GM13976 (cell line): ENCODE measurements around the gene HAGH.

Source experiments
- DNase-seq: peaks from one replicate; pipeline ENCODE4 v3.0.0; 2012; ENCODE audit warnings: low spot score
- in situ Hi-C: fragments of 300-500 bp; cut with MboI; formaldehyde crosslinking; loops from one replicate; pipeline ENCODE4 v1.12.0; 2022; ENCODE audit warnings: low sequenced_read_pairs, mixed read lengths, inconsistent platforms; ENCODE audit not compliant: unreplicated experiment
- TF ChIP-seq, protein P1 (sequence below): IDR thresholded peaks from 2 replicates; pipeline ENCODE4 v1.5.1; 2012; ENCODE audit warnings: borderline replicate concordance, mild to moderate bottlenecking; ENCODE audit not compliant: insufficient read depth; ENCODE audit errors: extremely low read depth, missing control alignments, control extremely low read depth

The HAGH gene

DNA sequence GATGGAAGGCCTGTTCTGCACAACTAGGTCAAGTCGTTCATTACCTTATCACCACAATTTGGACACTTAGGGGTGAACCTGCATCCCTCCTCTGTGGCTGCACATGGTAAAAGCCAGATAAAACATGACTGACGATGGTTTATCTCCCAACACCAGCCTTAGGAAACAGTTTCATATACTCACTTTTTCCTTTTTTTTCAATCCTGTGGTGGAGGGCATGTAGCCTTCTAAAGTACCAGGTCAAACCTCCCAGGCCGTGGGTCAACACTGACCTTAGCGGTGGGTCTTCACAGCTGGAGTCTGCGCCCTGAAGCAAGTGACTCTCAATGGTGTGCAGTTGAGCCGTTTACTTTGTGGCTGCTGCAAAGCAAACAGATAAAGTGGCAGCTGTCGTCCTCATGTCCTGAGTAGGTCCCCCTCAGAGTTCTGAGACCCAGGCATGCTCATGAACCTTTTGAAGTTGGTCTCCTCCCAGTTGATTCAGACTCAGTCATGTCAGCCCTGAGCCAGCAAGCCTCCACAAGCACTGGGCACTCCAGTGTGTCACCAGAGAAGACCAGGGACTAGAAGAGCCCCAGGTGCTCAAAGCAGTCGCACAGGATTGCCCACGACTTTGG lies 6.3 kb upstream of the HAGH start:
- TF ChIP-seq, protein P1, sequence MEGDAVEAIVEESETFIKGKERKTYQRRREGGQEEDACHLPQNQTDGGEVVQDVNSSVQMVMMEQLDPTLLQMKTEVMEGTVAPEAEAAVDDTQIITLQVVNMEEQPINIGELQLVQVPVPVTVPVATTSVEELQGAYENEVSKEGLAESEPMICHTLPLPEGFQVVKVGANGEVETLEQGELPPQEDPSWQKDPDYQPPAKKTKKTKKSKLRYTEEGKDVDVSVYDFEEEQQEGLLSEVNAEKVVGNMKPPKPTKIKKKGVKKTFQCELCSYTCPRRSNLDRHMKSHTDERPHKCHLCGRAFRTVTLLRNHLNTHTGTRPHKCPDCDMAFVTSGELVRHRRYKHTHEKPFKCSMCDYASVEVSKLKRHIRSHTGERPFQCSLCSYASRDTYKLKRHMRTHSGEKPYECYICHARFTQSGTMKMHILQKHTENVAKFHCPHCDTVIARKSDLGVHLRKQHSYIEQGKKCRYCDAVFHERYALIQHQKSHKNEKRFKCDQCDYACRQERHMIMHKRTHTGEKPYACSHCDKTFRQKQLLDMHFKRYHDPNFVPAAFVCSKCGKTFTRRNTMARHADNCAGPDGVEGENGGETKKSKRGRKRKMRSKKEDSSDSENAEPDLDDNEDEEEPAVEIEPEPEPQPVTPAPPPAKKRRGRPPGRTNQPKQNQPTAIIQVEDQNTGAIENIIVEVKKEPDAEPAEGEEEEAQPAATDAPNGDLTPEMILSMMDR = no peak
- no peak for DNase-seq
- in situ Hi-C loops = no loop called here

DNA sequence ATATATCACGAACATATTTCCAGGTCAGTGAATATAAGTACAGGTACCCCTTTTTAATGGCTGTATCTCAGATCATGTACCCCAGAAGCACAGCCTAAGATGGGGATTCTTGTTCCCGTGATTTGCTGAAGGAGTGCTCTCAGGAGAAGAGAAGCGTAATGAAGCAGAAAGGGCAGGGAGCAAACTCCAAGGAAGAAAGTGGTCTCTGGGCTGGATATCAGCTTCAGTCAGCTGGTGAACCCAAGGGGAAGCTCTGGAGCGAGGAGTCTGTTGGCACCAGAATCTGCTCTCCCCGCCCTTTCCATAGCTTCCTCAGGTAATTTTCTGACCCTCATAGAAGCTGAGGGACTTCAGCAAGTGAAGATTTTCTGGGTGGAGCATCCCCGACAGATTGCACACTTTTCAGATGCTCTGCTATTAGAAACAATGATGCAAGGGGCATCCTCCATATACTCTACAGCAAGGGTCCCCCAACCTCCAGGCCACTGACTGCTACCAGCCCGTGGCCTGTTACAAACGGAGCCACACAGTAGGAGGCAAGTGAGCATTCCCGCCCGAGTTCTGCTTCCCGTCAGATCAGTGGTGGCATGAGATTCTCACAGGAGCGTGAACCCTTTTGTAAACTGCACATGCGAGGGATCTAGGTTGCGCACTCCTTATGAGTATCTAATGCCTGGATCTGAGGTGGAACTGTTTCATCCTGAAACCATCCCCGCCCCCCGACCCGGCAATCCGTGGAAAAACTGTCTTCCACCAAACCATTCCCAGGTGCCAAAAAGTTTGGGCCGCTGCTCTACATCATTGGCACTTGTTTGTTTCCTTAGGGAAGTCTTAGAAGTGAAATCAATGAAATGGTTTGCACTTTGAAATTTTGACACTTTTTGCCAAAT lies 4.8 kb upstream of the HAGH start:
- no peak for DNase-seq
- in situ Hi-C loops = no loop called here
- TF ChIP-seq, protein P1 = no peak

DNA sequence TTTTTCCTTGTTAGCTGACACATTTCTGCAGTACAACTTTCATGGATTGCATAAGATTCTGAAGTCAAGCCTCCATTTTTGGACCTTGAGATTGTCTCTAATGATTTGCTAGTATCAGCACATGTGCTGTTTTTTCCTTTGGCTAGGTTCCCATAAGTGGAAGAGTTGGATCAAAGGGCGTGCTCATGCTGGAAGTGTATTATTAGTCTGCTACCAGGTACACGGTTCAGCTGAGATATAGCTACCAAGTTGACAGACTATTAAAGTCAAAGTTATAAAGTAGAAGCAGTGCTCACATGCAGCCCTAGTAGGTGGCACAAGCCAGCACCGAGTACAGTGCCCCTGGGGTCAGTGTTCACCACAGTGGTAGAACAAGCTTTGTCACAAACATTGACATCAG lies 3.6 kb upstream of the HAGH start:
- TF ChIP-seq, protein P1 = no peak
- DNase-seq = no peak
- in situ Hi-C loops = no loop called here

DNA sequence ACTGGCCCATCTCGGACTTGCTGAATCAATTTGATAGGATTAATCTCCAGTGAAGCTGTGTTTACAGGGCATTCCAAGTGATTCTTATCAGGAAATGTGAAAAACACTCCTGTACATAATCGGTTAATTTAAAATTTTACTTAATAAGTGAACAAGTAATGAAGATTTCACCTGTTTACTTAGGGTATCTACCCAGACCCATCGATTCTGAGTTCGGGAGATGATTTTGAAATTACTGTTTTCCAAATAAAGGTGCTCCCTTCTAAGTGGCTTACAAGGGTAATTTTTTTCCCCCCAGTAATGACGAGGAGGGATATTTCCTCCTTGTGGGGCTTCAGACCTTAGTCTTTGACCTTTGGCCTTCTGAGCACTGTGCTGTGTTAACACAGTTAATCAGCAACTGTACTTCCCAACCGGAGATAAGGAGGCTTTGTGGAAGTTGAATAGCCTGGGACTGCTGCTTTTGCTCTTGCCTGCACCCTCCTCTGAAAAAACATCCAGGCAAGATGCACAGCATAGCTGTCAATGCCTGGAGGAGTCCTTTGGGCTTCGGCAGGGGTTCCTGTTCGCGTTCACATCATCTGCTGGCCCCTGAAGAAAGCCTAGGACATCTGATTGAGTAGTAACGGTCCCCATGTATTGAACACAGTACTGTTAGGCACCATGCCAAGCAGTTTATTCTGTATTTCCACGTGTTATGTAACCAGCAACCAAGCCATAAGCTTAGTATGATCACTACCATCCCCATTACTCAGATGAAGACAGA lies 2.2 kb upstream of the HAGH start:
- DNase-seq = no peak
- in situ Hi-C loops = no loop called here
- TF ChIP-seq, protein P1 = no peak

DNA sequence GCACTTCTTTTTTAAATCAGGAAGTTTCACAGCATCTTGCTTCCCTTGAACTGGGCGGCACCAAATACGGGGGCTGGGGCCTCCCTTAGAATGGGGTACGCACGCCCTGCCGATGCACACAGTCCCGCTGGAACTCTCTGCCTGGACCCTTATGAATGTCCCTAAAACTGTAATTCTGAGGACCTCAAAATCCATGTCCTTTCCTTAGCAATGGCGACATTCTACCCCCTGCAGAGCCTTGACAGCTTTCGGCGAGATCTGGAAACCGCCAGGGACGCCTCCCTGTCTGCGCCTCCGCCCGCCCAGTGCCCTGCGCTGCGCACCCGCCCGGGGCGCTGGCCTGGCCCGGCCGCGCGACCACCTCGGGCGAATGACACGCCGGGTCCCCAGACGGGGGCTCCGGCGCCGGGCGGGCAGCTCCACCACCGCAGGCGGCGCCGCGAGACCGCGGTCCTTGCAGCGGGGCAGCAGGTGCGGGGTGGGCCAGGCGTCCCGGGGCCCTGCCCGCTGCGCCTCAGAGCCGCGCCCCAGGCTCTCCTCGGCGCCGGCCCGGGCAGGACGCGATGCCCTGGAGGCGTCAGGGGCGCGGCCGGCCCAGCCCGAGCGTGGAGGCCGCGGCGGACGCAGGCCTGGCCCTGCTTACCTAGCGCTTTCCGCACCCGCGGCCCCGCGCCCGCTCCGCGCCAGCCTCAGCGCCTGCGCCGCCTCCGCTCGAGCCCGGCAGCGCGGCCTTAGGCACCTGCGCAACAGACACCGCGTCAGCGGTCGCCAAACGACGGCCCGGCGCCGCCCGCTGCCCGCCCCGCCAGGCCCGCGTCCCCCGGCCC lies 548 bp downstream of the HAGH start:
- DNase-seq = peak; percentile 89
- TF ChIP-seq, protein P1 = no peak
- in situ Hi-C loops = no loop called here
